Measurements from ENCODE around the gene MYH11.
"Not testable (repeated sequence)": the region's sequence is repeated elsewhere in the genome, so short reads cannot be mapped to it uniquely, and the experiment has no call there.

Gene MYH11

DNA sequence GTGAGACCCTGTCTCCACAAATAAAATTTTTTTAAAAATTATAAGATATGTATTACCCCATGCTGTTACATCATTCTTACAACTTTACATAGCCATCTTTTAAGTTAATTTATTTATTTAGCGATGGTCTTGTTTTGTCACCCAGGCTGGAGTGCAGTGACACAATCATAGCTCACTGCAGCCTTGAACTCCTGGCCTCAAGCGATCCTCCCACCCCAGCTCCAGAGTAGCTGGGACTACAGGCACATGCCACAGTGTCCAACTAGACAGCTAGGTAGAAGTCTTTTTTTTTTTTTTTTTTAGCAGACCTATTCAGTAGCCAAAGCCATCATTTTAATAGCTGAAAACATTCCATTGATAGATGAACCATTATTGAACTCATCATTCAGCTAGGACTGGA lies 114.1 kb downstream of the MYH11 start:
- DNase-seq: no peak

DNA sequence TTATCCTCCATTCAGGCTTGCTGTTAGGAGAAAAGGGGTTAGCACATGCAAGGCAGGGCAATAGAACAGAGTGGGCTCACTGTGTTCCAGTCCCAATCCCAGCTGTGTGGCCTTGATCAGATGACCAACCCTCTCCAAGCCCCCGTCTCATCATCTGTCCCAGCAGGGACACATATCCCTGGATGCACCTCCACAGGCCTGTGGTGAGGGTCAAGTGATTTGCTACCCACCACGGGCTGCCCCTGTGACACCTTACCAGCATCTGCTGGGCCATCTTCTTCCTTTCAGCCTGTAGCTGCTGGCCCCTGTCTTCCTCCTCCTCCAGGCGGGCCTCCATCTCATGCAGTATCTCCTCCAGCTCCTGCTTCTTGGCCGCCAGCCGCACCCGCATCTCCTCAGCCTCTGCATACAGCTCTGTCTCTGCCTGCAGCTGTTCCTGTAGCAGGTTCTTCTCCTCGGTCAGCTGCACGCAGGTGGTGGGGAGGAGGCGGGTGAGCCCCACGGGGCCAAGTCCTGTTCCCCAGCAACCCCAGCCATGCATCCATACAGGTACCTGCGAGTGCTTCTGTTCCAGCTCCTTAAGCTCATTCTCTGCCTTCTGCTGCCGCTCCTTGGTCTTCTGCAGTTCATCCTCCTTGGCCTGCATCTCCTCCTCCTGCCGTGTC lies 115.5 kb downstream of the MYH11 start:
- no peak for DNase-seq

DNA sequence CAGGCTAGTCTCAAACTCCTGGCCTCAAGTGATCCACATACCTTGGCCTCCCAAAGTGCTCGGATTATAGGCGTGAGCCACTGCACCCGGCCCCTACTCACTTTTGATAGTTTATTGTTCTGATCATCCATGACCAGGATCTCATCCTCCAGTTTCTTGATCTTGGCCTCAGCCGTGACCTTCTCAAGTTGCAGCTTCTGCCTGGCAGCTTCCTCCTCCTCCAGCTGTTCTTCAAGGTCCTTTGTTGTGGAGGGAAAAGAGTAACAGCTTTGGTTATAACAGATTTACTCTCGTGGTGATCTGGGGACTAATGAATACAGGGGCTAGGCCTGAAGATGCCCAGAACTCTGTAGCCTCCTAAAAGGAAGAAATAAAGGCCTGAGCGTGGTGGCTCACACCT lies 116.9 kb downstream of the MYH11 start:
- no peak for DNase-seq

DNA sequence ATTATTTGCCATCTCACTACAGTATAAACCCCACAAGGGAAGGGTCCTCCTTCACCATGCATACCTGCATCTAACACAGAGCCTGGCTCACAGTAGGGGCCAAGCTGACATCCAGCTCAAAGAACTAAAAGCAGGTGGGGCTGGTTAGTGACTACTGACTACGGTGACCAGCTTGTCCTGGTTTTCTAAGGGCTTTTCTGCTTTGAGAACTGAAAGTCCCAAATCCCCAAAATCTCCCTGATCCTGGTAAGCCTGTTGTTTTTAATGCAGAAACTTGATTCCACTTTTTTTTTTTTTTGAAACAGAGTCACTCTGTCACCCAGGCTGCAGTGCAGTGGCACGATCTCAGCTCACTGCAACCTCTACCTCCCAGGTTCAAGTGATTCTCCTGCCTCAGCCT lies 117.4 kb downstream of the MYH11 start:
- DNase-seq: no peak

DNA sequence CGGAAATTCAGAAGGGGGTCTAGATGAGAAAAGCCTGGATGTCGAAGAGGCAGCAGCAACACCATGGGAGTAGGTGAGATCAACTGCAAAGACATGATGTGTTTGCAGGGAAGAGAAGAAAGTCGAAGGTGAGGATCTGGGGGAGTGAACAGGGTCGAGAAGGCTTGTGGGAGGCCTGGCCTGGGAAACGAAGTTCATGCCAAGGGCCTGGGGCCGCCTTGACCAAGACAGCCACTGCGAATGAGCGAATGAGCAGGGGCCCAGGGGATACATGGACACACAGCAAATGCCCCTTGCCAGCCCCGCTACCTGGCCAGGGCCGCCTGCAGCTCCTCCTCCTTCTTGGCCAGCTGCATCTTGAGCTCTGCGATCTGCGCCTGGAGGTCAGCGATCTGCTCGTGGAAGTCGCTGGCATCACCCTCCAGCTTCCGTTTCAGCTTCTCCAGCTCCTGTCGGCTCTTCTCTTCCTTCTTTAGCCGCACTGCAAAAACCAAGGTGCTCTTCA lies 119.6 kb downstream of the MYH11 start:
- DNase-seq: no peak

DNA sequence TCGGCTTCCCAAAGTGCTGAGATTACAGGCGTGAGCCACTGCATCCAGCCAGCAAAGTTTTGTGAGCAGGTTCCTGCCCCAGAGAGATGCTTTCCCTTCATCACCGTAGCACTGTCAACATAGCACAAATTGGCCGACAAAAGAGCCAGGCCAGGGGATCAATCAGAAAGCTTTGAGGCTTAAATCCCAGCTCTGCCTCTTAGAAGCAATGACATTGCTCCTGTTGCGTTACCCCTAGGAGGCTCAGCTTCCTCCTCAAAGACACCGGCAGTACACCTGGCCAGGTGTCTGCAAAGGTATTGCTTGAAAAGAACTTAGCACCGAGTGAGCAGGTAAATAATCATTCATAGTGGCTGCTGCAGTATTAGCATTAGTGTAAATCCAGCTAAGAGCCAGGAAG lies 120.3 kb downstream of the MYH11 start:
- no peak for DNase-seq

DNA sequence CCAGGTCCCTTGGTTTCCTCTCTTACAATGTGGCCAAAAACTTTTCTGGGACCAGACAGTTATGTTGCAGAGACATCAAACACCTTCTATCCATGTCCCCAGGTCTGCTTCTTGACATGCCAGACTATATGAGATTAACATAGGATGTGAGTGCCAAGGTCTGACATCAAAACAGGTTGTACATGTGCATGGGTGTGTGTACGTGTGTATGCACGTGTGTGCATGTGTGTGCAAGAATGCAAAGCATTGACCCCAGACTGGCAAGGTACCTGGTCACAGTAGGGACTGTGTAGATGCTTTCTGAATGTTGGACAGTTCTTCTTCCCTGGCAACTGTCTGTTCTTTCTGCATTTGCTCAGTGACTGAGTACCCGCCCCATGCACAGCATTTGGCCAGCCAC lies 121.2 kb downstream of the MYH11 start:
- DNase-seq: no peak

DNA sequence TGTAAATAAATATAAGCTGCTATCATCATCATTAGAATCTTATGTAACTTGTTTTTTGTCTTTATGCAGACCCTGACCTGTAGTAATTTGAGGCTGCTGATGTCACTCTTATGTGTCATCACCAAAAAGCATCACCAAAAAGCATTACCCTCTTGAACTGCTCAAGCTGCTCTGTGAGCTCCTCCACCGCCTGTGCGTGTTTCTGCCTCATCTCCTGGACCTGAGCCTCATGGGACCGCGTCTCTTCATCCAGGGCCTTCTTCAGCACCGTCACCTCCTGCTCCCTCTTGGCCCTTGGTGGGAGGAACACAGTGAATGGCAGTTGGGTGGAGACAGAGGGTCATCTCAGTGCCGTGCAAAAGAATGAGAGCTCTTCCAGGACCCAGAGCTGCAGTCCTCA lies 124.4 kb downstream of the MYH11 start:
- DNase-seq: no peak

DNA sequence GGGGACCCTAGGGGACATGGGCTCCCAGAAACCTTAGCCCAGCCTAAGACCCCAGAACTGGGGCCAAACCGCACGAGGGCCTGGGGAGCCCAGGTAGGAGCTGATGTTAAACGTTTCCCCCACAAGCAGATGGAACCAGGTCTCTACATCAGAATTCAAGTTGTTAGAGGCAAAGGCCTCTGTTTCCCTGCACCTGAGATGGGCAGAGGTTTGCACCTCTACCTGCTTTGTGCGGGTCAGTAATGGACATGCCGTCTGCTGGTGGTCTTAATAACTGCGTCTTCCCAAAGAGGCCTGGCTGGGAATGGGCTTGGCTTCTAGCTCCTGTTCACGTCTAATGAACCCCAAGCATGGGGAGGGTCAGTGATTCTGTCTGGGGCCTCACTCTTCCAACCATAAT lies 127.7 kb downstream of the MYH11 start:
- no peak for DNase-seq

DNA sequence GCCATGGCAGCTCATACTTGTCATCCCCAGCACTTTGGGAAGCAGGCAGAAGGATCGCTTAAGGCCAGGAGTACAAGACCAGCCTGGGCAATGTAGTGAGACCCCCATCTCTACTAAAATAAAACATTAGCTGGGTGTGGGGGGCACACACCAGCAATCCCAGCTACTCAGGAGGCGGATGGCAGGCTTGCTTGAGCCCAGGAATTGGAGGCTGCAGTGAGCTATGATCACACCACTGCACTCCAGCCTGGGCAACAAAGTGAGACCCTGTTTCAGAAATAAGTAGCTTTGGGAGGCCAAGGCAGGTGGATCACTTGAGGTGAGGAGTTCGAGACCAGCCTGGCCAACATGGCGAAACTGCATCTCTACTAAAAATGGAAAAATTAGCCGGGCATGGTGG lies 129.1 kb downstream of the MYH11 start:
- DNase-seq: not testable (repeated sequence)

DNA sequence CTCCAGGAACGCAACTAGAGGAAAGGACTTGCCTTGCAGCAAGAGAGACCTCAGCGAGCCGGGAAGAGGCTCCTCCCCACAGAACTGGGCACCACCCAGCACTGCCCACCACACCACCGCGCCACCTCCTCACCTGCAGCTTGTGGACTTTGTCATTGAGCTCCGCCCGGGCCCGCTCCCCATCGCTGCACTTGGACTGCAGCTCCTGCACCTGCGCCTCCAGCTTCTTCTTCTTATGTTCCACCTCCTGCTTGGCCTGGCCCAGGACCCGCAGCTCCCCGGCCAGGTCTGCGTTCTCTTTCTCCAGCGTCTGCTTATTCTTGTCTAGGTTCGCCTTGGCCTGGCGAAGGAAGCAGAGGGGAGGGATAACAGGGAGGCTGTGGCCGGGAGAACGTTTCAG lies 130.1 kb downstream of the MYH11 start:
- DNase-seq: no peak

DNA sequence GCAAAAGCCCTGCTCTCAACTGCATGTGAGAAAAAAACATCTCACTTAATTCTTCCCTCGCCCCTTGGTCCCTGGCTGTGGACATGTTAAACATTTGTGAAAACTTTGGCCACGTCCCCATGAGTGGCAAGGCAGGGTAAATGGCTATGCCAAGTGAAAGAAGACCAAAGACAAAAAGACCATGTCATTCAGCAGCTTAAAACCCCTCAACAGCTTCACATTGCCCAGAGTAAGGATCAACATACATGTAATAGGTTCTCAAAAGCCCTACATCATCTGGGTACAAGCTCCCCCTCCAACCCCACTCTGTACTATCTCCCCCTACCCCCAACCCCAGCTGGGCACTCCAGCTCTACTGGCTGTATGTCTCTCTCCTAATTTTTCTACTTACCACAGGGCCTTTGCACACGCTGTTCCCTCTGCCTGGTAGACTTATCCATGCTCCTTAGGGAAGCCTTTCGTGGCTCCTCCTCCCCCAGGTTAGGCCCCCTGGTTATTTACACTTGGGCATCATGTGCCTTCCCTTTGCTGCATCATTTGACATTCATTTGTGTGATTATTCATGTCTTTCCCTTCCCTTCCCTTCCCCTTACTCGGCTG lies 131.1 kb downstream of the MYH11 start:
- DNase-seq: no peak

DNA sequence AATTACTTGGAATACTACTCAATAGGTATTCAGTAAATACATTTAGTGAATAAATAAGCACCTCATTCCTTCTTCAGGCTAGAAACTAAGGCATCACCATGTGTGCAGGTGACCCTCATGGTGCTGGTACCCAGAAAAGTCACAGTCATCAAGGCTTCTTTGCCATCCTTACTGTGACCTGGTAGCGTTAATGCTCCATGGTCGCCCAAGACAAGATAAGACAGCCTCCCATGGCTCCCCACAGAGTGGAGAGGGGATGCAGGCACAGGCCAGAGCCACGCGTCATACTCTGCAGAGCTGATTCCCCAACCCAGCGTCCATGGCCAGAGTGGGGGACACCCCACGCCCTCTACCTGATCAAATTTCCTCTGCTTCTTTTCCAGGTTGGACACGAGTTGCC lies 133.0 kb downstream of the MYH11 start:
- no peak for DNase-seq

DNA sequence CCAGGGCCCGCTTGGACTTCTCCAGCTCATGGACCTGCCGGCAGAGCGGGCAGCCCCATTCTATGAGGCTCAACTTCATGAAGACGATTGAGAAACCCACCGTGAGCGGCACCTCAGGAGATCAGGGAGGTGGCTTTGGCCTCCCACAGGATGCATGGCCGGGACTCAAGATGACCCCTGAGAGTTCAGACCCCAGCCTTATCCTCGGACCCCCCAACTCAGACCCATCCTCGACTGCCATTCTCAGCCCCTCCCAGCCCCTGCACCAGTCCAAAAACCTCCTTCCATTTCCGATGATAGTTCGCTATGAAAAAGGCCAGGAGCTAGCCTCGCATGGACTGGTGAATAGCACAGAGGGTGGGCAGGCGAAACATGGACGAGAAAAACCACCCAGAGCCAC lies 135.8 kb downstream of the MYH11 start:
- DNase-seq: no peak

DNA sequence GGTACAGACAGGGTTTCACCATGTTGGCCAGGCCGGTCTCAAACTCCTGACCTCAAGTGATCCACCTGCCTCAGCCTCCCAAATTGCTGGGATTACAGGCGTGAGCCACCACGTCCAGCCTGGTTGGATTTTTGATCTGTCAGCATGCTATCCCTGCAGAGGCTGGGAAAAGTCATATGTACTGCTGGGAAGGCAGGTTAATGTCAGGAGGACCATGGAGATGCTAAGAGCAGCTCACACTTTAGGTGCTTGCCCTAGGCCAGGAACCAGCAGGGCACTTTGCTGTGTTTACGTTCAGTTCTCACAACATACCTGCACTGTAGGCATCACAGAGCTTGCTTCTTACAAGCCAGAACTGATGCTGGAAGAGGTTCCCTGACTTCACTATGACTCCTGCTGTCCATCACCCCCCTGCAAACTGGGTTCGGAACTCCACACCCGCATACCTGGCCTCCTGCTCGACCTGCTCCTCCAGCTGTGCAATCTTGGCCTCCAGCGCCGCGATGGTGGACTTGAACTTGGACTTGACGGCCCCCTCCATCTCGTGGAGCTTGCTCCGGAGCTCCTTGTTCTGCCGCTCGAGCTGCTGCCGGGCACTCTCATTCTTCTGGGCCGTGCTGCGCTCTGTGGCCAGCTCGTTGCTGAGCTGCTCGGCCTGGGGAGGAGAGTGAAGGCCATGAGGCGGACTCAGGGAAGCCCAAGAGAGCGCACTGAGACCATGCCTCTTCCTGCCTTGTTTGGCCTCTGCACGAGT lies 140.0 kb downstream of the MYH11 start:
- DNase-seq: no peak

DNA sequence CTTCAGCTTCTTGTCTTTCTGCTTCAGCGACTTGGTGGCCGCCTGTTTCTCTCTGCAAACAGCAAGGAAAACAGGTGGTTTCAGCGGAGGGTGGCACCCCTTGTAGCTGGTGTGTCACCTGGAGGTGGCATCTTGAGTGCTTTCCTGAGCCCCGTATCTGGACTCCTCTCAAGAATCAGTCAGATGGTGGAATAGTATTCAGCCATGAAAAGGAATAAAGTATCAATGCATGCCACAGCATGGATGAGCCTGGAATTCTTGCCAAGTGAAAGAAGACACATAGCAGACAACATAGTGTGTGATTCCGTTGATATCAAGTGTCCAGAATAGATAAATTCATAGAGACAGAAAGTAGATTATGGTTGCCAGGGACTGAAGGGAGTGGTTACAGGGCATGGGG lies 141.6 kb downstream of the MYH11 start:
- no peak for DNase-seq

DNA sequence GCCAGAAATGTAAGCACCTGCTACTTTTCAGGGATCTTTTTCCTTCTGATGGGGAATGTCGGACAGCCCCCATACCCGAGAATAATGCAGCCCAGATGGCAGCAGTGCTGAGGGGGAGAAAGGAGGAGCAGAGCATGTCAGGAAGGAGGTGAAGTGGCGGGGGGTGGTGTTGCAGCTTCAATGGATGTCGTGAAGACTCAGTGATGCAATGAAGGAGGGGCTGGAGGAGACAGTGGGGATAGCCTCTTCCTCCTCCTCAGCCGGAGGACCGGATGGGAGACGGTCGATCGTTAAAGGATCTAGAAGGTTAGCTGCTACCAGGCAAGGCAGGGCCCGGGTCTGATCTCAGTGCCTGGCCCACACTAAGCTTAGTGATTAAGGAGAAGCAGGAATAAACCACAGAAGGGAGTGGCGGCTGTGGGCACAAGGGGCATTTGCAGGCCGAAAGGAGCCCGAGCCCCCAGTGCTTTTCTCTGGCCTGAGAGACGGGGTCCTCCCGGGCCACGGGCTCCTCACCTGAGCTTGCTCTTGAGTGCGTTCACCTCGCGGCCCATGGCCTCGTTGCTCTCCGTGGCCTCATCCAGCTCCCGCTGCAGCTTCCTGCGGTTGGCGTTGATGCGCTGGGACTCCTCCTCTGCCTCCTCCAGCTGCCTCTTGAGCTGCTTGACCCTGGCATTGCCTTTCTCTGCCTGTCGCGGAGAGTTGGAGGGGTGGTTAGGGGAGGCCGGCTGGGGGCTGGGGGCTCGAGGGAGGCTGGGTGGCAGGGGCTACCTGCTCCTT lies 142.2 kb downstream of the MYH11 start:
- DNase-seq: no peak

DNA sequence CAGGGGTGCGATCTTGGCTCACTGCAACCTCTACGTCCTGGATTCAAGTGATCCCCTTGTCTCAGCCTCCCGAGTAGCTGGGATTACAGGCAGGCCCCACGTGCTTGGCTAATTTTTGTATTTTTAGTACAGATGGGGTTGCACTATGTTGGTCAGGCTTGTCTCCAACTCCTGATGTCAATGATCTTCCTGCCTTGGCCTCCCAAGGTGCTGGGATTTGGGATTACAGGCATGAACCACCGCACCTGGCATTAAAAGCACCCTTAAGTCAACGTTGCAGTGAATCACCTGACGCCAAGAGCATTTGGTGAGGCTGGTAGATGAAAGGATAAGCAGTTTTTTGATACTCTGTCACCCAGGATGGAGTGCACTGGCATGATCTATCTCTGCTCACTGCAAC lies 147.8 kb downstream of the MYH11 start:
- DNase-seq: no peak

DNA sequence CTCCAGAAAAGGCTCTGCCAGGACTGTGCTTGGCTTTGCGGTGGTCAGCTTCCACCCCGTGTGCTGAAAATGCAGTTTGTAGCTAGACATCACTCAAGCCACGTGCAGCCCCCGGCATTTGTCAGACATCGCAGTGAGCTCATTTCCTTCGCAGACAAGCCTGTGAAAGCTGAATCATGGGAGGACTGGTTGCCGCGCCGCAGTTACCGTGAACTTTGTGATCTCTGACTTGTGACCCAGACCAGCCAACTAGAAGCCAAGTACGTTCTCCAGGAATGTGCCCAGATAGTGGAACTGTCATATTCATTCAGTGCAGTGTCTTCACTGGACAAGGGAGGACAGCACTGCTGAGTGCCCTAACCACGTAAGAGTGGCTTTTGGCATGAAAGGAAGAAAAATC lies 148.7 kb downstream of the MYH11 start:
- no peak for DNase-seq

DNA sequence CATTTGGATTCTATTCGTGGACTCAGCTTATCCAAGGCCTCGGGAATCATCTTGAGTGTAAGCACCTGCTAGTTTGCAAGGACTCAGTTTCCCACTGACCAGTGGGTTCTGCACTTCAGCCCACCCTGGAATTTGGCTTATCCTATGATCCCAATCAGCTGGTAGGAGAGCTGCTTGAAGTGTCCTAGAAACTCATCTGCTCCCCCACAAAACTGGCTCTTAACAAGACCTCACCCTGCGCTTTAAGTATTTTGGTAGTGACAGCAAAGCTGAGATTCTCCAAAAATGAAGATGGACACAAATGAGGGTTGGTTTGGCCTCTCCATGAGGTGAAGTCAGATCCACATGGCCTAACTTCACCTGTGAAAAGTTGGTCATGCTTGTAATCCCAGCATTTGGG lies 149.5 kb downstream of the MYH11 start:
- no peak for DNase-seq

DNA sequence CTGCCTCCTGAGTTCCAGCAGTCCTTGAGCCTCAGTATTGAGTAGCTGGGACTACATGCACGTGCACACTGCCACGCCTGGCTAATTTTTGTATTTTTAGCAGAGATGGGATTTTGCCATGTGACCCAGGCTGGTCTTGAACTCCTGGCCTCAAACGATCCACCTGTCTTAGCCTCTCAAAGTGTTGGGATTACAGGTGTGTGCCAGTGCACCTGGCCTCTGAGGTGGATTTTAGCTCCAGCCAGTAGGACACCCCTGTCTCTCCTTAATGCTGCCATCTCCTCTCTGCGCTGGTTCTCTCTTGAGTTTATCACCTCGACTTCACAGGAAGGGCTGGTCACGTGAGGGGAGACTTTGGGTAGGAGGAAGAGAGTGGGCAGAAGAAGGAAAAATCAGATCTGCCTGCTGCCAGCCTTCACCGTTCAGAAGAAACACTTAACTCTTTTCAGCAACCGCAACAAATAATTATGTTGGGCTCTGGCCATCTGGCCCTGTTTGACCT lies 151.7 kb downstream of the MYH11 start:
- no peak for DNase-seq

DNA sequence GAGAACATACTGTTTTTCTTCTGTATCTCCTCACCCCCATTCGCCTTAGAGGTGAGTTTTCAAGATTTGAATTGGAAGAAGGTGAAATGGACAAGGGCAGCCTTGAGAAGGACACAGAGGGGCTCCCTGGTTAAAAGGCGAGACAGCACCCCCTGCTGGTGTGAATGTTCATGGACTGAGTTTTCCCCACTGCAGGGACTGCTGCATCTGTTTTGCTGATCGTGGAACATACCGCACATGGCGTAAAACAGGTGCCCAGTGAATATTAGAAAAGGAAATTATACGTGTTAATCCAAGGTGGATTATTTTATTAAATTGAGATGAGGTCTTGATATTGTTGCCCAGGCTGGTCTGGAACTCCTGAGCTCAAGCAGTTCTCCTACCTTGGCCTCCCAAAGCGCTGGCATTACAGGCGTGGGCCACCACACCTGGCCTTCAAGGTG lies 152.3 kb downstream of the MYH11 start:
- DNase-seq: no peak
